Jurkat, Clone E6-1 (cell line): ENCODE data around the gene PUS7L.
"Not testable (repeated sequence)": the region's sequence is repeated elsewhere in the genome, so short reads cannot be mapped to it uniquely, and the experiment has no call there.

Source experiments
- DNase-seq: peaks from one replicate; pipeline ENCODE4 v3.0.0-alpha.2; 2011; ENCODE audit warnings: low read depth, low spot score
- H3K4me3 ChIP-seq: 2 replicates; pipeline ENCODE4 v1.5.1; 2011; ENCODE audit warnings: mild to moderate bottlenecking, low read length, control low read depth, moderate library complexity

Gene PUS7L

DNA sequence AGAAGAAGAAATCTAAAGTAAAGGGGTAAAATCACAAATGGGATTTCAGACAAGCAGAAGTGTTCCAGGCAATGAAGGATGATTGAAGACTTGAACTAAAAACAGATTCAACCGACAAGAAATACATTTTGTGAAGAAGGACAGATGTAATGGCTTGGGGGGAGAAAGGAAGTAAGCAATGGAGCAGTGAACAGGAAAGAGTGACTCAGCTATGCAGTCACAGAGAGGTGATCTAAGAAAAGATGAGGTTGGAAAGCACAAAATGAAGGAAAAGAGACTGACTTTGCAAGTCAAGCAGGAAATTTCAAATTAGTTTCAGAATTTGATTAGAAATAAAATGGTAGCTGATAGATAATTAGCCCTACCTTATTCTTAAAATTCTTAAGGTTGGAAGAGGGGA, 66.5 kb downstream of the PUS7L start:
- H3K4me3 ChIP-seq, result no peak overlapping the region
- no peak for DNase-seq

DNA sequence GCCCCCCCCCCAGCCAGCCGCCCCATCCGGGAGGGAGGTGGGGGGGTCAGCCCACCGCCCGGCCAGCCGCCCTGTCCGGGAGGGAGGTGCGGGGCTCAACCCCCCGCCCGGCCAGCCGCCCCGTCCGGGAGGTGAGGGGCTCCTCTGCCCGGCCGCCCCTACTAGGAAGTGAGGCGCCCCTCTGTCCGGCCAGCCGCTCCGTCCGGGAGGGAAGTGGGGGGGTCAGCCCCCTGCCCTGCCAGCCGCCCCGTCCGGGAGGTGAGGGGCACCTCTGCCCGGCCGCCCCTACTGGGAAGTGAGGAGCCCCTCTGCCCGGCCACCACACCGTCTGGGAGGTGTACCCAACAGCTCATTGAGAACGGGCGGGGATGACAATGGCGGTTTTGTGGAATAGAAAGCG, 73.1 kb downstream of the PUS7L start:
- DNase-seq, H3K4me3 ChIP-seq: not testable (repeated sequence)

DNA sequence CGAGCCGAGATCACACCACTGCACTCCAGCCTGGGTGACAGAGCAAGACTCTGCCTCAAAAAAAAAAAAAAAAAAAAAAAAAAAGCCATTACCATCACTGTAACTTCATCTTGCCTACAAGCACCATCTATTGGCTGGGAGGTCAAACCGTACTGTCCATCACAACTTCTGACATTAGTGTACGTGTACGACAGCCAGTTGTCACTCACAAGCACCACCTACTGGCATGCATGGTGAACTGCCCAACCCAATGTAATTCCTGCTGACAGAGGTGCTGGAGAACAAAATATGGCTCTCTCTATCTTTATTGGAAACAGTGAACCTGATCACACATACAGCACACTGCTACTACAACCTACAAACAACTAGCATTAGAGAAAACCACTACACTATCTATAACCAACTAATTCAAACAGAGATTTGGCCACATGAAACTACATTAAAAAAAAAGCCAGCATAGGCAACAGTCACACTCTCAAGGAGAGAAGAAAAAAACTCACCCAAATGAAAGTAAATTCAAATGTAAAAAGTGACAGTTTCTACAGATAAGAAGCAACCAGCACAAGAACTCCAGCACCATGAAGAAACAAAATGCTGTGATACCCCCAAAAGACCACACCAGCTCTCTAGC, 82.3 kb downstream of the PUS7L start:
- DNase-seq, result peak; percentile 32
- H3K4me3 ChIP-seq, result no peak overlapping the region

DNA sequence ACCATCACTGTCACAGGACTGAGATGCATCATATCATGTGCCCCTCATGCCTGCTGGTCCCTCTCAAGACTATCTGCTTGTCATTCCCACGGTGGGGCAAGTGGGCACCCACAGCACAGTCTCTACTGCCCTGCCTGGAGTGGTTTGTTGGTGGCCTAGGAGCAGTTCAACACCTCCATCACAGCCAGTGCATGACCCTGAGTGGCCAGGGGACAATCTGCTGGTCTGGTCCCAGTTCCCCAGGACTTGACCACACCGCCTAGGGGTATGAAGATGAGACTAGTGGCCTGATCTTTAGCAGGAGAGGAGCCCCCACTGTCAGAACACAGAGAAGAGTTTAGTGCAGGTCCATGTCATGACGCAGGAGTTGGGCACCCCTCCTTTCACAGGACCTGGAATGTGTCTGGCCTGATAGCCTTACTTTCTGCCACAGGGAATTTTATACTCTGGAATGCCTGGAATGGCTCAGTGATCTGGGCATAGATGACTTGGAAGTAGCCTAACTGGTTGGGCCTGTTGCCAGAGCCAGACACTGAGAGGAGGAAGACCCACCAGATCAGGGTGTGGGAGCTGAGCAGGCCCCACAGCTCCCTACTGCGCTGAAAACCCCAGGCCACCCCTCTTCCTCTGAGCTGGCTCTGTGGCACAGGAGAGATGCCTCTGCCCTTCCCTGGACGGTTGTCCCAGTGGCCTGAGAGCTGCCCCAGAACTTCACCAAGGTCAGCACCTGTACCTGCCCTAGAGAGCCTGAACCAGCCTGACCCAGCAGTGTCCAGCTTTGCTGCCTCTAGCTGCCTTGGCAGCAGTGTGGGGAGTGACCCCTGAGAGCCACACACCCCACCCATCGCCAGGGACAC, 83.3 kb downstream of the PUS7L start:
- no peak overlapping the region for H3K4me3 ChIP-seq
- DNase-seq, result no peak

DNA sequence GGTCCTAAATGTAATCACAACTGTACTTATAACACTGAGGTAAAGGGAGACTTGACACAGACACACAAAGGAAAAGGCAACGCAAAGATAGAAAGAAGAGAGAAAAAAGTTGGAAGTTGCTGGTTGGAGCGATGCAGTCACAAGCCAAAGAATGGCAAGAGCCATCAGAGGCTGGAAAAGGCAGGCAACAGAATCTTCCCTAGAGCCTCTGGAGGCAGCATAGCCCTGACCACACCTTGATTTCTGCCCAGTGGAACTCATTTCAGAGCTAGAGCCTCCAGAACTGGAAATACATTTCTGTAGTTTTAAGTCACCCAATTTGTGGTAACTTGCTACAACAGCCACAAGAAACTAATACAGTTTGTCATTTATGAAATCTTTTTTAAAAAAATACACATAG, 89.2 kb downstream of the PUS7L start:
- H3K4me3 ChIP-seq, result no peak overlapping the region
- DNase-seq, result no peak
